Measurements from ENCODE around the gene CLEC14A.

The CLEC14A gene, protein sequence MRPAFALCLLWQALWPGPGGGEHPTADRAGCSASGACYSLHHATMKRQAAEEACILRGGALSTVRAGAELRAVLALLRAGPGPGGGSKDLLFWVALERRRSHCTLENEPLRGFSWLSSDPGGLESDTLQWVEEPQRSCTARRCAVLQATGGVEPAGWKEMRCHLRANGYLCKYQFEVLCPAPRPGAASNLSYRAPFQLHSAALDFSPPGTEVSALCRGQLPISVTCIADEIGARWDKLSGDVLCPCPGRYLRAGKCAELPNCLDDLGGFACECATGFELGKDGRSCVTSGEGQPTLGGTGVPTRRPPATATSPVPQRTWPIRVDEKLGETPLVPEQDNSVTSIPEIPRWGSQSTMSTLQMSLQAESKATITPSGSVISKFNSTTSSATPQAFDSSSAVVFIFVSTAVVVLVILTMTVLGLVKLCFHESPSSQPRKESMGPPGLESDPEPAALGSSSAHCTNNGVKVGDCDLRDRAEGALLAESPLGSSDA

DNA sequence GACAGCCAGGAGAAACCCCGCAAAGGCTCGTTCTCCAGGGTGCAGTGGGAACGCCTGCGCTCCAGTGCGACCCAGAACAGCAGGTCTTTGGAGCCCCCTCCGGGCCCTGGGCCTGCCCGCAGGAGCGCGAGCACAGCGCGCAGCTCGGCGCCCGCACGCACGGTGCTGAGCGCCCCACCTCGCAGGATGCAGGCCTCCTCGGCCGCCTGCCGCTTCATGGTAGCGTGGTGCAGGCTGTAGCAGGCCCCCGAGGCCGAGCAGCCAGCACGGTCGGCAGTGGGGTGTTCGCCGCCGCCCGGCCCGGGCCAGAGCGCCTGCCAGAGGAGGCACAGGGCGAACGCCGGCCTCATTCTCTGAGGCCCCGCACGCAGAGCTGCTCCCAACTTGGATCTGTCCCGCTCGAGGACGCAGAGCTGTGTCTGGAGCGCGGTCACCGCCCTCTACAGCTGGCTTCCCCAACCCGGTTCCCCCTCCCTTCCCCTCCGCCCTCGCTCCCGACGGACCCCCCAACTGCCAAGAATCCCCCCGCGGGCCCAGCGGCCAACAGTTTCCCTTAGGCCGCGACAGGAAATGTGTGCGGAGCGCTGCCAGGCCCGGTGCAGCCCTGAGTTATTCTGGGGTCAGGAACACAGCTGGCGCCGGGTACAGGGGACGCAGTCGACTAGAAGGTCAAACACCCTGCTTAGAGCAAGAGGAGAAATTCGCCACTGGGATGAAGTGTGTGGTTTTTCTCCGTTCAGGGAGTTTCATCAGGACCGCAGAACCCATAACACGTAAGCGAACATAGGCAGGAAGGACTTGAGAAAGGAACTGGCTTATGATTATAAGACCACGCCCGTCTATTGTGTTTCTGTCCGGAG lies at the start of gene CLEC14A:
Gene CLEC14A (minus strand): TSS at position 421 of the 860 bp plus-strand sequence. CDS start 71 bp downstream, at position 350.
- DNase-seq (ENCODE audit: low read depth in 2 of 2), result no peak

DNA sequence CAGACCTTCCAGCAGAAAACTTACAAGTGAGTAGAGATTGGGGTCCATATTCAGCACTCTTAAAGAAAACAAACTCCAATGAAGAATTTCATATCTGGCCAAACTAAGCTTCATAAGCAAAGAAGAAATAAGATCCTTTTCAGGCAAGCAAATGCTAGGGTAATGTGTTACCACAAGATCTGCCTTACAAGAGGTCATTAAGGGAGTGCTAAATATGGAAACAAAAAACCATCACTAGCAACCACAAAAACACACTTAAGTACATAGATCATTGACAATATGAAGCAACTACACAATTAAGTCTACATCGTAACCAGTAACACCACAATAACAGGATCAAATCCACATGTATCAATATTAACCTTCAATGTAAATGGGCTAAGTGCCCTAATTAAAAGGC lies 47.1 kb upstream of the CLEC14A start:
- DNase-seq (ENCODE audit: low read depth in 2 of 2), result no peak

DNA sequence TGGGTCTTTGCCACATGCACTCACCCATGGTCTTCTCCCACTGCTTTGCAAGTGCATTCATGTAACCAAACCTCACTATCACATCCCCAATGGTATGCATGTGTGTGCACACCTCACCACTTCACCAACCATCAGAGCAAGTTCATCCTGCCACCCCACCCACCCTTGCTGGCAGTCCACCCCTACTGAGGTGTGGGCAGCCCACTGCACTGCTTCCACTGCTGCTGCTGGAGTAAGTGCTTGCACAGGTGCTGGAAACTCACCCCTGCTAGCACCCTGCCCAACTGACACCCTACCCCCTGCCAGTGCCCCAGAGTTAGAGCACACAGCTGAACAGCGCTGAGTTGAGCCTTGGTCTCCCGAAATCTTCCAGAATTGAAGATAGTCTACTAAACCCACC lies 46.1 kb upstream of the CLEC14A start:
- DNase-seq (ENCODE audit: low read depth in 2 of 2), result no peak

DNA sequence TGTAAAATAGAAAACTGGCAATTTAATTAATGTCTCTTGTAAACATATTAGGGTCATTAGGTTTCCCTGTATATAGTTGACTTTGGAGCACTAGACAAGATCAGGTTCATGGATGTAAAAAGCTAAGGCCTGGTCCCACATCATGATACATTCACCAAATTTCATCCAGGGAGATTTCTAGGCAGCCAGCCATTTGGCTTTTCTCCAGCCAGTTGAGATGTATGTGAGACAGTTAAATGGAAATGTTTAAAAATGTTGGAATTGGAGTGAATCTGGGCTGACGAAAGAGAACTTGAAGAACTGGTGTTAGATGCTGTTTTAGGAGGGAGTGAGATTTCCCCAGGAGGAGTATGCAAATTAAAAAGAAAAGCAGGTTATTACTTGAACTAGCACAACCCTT lies 41.8 kb upstream of the CLEC14A start:
- no peak for DNase-seq (ENCODE audit: low read depth in 2 of 2)

DNA sequence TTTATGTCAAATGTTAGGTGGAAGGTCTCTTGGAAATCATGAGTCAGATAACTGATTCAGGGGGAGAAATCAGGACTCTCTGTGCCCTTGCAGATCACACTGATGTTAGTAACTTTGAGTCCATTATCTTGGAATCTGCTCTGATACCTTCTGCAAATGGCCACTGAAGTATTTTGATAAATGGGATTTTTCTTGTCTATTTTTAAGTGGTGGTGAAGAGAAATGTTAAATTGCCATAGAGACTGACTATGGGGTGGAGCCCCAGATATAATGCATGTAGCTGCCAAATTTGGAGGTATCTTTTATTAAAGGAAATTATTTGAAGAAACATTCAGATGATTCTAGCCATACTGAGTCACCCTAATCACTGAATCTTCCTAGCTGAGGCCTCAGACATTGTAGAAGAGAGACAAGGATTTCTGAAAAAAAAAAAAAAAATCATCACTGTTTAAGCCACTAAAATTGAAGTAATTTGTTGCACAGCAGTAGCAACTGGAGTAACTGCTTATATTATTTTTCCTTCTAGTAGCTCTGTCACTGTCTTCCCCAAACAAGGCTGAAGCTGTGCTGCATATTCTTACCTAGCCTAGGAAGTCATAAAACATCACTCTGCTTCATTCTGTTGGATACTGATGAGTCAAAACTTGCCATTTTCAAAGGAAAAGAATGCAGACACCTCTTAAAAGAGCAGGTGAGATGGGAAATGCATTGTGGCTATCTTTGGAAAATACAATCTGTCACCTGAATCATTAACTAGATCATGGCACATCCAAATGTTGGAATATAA lies 36.0 kb upstream of the CLEC14A start:
- DNase-seq (ENCODE audit: low read depth in 2 of 2), result no peak

DNA sequence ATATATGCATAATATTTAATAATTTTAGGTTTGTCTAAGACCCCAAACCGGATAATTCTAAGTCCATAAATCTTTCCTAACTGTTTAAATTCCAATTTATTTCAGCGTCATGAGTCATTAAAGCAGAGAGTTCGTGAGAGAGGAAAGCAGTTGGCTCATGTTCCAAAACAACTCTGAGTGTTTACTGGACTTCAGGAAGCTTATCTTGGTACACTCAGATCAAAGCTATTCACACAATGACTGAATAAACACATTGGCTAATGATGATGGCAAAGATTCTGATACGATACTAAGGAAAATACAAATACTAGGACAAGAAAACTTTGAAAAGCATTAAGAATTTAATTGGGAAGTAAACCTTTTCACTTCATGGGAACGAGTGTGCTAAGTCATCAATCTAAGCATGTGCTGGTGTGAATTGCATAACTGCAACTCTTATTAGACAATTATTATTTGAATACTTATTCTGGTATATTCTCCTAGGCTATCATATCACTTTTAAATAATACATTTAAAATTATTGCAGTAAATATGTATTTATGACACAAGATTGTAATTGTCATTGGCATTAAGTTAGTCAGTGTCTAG lies 34.8 kb upstream of the CLEC14A start:
- no peak for DNase-seq (ENCODE audit: low read depth in 2 of 2)

DNA sequence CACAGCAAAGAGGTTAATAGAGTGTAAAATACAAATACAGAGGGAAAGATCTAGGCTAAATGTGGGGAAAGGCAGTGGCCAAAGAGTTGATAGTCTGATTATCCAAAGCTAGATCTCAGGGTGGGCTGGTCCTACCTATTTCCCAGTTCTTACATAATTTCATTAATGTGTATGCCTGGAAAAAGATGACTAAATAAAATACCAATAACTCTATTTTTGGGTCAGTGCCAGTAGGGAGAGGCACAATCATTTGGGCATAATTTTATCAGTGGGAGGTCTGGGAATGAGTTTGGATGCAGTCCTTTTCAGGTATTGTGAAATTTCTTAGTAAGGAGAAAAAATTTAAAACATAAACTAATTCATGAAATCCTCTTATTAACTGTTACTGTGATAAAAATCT lies 30.6 kb upstream of the CLEC14A start:
- DNase-seq (ENCODE audit: low read depth in 2 of 2), result no peak

DNA sequence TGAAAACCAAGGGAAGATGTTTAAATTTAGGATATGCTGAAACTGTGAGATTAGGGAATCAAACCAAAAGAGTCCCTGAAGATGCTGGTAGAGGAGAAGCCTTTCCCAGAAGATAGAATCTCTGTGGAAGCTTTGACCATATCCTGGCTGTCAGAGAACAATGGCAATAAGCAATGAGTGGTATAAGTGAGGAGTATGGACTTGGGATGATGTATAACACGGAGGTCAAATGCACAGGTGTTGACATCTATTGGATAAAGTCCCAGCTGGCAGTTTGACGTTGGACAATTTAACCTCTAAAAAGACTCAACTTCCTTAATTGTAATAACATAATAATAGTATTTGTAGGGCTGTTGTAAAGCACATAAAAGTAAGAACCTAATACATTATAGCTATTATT lies 30.1 kb upstream of the CLEC14A start:
- no peak for DNase-seq (ENCODE audit: low read depth in 2 of 2)

DNA sequence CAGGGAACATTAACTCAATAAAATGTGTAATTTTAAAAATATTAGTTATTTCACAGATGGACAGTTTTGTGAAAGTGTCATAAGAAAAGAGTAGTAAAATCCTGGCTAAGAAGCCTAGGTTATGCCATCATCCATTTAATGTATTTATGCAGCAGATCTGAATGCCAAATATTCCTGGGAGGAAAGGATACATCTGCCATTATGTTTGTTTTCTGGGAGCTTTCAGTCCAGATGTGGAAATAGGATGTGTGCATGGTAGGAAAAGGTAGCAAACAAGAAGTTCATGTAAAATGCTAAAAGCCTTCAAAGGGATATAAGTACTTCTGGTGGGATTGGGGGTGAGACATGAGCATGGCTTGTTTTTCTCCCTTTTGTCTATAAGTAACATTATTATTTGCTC lies 27.0 kb upstream of the CLEC14A start:
- DNase-seq (ENCODE audit: low read depth in 2 of 2), result no peak

DNA sequence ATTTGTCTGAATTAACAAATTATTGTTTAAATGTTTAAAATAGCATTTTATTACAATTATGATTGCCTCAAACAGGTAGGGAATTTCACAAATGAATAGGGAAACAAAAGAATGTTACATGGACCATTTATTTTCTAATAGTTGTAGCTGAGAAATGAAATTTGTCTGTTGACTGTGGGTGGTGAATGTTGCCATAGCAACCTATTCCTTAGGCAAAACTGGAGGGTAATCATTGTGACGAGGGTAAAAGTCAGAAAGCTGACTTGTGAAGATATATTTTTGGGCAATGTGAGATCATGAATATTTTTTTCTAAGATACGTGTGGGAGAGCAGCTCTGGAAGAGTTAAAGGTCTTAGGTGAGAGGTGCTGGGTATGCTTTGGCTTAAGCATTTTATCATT lies 24.2 kb upstream of the CLEC14A start:
- DNase-seq (ENCODE audit: low read depth in 2 of 2), result no peak

DNA sequence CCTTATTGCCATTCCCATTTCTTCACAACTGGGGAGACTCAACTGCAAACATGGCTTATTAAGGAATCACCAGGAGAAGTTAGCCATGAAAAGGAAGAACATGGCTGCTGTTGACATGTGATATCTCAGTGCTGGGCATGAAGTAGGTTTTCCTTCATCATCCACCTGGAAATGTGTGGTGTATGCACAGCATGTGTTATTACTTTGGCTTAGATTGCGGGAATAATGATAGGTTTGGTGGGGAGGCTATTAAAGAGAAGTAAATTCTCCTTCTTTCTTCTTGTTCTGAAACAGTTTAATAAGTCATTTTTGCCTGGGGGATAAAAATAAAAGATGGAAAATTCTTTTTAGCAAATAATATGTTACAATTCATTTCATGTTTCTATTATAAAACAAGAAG lies 23.7 kb upstream of the CLEC14A start:
- no peak for DNase-seq (ENCODE audit: low read depth in 2 of 2)

DNA sequence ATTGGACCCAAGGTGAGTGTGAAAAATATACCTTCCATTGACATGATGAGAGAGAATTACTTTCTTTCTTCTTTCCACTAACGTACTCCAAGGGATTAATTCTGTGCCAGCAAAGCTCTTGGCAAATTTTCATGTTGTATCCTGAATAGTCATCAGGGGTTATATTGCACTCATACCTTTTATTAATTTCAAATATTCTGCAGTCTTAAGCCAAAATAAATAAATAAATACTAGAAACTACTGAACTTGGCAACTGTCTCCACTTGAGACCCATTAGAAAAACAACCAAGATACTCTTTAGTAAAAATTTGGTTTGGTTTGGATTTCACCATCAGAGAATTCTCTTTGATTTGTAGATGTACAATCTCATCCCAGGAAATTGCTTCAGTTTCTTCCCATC lies 22.1 kb upstream of the CLEC14A start:
- DNase-seq (ENCODE audit: low read depth in 2 of 2), result no peak

DNA sequence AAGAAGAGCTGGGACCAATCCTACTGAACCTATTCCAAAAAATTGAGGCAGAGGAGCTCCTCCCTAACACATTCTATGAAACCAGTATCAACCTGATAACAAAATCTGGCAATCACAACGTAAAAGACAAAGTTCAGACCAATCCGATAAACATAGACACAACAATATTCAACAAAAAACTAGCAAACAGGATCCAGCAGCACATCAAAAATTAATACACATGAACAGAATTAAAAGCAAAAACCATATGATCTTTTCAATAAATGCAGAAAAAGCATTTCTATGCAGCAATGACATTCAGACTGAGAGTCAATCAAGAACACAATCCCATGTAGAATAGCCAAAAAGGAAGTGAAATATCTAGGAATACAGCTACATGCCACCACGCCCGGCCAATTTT lies 7.0 kb upstream of the CLEC14A start:
- DNase-seq (ENCODE audit: low read depth in 2 of 2), result no peak

DNA sequence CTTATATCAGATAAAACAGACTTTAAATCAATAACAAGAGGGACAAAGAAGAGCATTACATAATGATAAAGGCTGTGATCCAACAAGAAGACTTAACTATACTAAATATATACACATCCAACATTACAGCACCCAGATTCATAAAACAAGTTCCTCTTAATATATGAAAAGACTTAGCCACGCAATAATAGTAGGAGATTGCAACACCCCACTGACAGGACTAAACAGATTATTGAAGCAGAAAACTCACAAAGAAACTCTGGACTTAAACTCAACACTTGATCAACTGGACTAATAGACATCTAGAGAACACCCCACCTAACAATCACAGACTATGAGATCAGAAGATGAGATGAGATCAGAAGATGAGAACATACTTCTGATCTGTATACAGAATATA lies 5.7 kb upstream of the CLEC14A start:
- DNase-seq (ENCODE audit: low read depth in 2 of 2), result no peak

DNA sequence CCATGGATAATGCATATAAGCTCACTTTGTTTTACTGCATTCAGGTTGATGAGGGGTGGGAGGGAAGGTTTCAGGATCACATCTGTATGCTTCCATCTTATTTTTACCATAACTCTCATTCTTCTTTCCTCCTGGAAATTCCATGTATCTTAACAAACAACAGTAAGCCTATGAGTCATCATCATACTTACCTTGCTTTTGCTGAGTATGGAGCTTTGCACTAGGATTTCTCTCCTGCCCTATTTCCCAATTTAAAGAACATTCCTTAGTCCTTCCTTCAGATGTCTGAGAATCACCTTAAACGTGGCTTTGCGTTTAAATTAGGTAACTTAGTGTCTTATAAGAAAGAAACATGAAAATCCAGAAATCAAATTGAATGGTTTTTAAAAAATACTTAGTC lies 1.6 kb upstream of the CLEC14A start:
- no peak for DNase-seq (ENCODE audit: low read depth in 2 of 2)

DNA sequence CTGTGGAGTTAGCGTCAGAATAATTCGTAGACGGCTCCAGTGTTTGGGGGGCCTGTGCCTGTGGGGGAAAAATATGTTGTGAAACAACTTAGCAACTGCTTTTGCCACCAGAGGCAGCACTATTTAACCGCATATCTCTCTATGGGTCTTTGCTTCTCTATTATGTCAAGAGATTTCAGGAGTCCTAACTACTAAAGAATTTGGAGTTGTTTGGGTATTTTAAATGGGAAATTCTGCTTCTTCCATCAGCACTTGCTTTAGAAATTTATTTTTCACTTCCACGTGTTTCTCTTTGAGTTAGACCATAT lies 594 bp upstream of the CLEC14A start:
- no peak for DNase-seq (ENCODE audit: low read depth in 2 of 2)

DNA sequence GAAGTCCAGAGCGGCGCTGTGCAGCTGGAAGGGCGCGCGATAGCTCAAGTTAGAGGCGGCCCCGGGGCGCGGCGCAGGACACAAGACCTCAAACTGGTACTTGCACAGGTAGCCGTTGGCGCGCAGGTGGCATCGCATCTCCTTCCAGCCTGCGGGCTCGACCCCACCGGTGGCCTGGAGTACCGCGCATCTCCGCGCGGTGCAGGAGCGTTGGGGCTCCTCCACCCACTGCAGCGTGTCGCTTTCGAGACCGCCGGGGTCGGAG lies 553 bp downstream of the CLEC14A start:
- DNase-seq (ENCODE audit: low read depth in 2 of 2), result no peak

DNA sequence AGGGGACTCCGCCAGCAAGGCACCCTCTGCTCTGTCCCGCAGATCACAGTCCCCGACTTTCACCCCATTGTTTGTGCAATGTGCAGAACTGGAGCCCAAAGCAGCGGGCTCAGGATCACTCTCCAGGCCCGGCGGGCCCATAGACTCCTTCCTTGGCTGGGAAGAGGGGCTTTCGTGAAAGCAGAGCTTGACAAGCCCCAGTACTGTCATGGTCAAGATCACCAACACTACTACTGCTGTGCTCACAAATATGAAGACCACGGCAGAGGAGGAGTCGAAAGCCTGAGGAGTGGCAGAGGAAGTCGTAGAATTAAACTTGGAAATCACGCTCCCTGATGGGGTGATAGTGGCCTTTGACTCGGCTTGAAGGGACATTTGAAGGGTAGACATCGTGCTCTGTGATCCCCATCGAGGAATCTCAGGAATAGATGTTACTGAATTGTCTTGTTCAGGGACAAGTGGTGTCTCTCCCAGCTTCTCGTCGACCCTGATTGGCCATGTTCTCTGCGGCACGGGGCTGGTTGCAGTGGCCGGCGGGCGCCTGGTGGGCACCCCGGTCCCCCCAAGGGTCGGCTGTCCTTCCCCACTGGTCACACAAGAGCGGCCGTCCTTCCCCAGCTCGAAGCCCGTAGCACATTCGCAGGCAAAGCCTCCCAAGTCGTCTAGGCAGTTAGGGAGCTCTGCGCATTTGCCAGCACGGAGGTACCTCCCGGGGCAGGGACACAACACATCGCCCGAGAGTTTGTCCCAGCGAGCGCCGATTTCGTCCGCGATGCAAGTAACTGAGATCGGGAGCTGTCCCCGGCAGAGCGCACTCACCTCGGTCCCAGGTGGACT lies 1.1 kb downstream of the CLEC14A start:
- no peak for DNase-seq (ENCODE audit: low read depth in 2 of 2)

DNA sequence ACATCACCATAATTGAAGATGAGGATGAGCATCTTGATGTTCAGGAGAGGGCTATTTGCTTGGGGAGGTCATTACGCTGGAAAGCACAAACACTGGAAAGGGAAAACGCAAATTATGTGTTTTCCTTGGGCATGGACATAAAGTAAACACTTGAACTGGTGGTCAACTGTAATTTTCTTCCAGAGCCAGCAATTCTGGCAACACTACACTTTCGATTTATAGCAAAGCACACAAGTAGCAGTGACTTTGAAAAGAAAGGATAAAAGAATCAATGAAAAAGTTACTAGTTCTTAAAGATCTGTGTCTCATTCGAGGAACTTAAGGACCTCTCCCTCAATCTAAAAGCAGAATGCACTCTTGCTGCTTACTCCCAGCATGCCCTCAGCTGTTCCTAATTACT lies 2.2 kb downstream of the CLEC14A start:
- DNase-seq (ENCODE audit: low read depth in 2 of 2), result no peak

DNA sequence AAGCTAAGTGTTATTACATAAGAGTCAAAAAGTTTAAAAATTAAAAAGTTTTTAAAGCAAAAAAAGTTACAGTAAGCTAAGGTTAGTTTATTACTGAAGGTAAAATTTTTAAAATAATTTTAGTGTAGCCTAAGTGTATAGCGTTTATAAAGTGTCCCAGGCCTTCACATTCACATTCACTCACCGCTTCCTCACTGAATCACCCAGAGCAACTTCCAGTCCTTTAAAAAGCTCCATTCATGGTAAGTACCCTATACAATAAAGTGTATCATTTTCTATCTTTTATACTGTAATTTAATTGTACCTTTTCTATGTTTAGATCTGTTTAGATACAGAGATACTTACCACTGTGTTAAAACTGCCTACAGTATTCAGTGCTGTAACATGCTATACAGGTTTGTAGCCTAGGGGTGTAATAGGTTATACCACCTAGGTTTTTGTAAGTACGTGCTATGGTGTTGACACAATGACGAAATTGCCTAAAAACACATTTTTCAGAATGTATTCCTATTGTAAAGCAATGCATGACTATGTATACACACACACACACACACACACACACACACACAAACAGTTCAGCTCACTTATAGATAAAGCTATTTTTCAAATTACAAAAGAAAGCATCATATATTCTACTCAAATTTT lies 3.7 kb downstream of the CLEC14A start:
- no peak for DNase-seq (ENCODE audit: low read depth in 2 of 2)

DNA sequence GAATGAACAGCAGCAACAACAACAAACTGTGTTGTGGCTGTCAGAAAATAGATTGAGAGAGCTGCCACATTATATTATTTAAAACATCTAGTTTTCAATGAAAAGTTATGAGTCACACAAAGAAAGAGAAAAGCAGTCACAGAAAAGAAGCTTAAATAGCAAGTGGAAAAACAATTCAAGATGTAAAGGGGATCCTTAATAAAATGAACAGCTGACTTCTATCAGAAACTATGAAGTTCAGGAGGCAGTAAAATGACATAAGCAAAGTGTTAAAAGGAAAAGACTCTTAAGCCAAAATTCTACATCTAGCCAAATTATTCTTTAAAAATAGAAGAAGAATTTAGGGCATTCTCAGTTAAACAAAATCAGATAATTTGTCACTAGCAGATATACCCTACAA lies 5.6 kb downstream of the CLEC14A start:
- DNase-seq (ENCODE audit: low read depth in 2 of 2), result no peak
